Fibroblast of villous mesenchyme (primary cell): ENCODE data around the gene KCNK17. TPM values are rescaled to one million over a fixed set of nuclear protein-coding genes. Genes with fewer than 3 reads are reported as not detected.

Experiments used
- DNase-seq: peaks from one replicate; pipeline ENCODE4 v3.0.0-alpha.2; 2010; ENCODE audit warnings: low read depth
- H3K4me3 ChIP-seq: 2 replicates; pipeline ENCODE4 v1.5.1; 2011; ENCODE audit warnings: low read depth, mild to moderate bottlenecking, low read length
- CTCF ChIP-seq: IDR thresholded peaks from 2 replicates; pipeline ENCODE4 v1.5.1; 2012; ENCODE audit warnings: low read depth, mild to moderate bottlenecking, low read length; ENCODE audit not compliant: insufficient read depth
- total RNA-seq: library from RNA; depleted of rRNA; stranded (reverse); fragments of >200 nt; gene quantifications from 2 replicates; pipeline ENCODE4 v1.2.3, GENCODE V29; 2012

The KCNK17 gene
- total RNA-seq, 1 donor = not detected

GRCh38 chr6:39266375-39266774 lies 47.8 kb downstream of the KCNK17 start:
- no peak overlapping the region for H3K4me3 ChIP-seq
- no peak for DNase-seq
- TF ChIP-seq CTCF = no peak

- DNase-seq = no peak
- no peak for TF ChIP-seq CTCF
- no peak overlapping the region for H3K4me3 ChIP-seq
Observed at GRCh38 chr6:39263303-39264037, 50.7 kb downstream of the KCNK17 start.

- TF ChIP-seq CTCF = no peak
- no peak for DNase-seq
- no peak overlapping the region for H3K4me3 ChIP-seq
Observed at GRCh38 chr6:39261751-39262150, 52.5 kb downstream of the KCNK17 start.

DNA sequence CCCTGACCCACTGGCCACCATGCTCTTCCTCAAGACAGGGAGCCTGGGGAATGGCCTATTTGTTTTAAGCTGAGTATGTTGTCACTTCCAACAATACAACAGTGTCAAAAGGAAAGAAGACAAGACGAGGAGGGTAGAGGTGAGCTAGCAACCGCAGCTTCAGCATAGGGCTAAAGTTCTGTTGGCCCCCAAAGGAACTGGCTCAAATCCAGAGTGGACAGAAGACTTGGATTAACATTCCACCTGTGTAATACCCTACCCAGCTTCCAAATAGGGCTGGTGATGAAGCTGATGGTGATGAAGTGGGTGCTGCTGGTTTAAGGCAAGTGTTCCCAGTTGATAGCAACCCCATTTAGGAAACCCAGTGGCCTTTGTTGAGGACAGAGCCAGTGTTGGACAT lies 53.3 kb downstream of the KCNK17 start:
- no peak for DNase-seq
- no peak for TF ChIP-seq CTCF
- H3K4me3 ChIP-seq = no peak overlapping the region

- no peak for DNase-seq
Observed at GRCh38 chr6:39260456-39260855, 53.8 kb downstream of the KCNK17 start.

DNA sequence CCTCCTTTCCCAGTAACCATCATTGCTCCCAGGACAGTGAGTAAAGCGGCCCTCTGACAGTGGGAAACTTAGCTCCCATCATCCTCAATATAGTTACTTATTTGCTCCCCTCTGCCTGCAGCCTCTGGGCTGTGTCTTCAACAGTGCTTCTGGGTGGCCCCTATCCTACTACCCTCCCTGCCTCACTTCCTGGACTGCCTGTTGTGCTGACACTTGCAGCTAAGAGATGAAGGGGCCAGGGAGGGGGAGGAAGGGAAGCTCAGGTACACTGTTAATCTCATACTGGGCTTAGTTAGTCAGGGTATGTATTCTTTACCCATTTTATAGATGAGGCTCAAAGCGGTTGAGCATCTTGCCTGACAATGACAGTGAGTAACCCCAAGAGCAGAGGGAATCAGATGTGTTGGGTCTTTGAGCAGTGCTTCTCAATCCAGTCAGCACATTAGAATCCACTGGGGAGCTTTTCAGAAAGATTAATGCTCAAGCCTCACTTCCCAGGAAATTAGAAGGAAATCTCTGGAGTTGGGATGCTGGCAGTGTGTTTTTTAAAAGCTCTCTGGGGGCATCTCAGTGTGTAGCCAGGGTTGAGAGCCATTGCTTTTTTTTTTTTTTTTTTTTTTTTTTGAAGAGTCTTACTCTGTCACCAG lies 57.8 kb downstream of the KCNK17 start:
- no peak overlapping the region for H3K4me3 ChIP-seq
- no peak for TF ChIP-seq CTCF
- no peak for DNase-seq

More at GRCh38 chr6:39260456-39260855, 53.8 kb downstream of the KCNK17 start:
- no peak for TF ChIP-seq CTCF
- no peak overlapping the region for H3K4me3 ChIP-seq
